ENCODE data around the gene RBM28. TPM values are rescaled to one million over a fixed set of nuclear protein-coding genes. Genes with fewer than 3 reads are reported as not detected.

Gene RBM28
- total RNA-seq, 1 donor from 2014 or later, result 35.1 TPM

- no peak for DNase-seq (ENCODE audit: low spot score)
- intact Hi-C loops (cut with DNase I), result loop anchor here (1.0 kb wide), 1 partner anchor 35 kb away; no protein-coding TSS in a partner anchor
Observed at GRCh38 chr7:128352636-128353035, 8.9 kb upstream of the RBM28 start.

DNA sequence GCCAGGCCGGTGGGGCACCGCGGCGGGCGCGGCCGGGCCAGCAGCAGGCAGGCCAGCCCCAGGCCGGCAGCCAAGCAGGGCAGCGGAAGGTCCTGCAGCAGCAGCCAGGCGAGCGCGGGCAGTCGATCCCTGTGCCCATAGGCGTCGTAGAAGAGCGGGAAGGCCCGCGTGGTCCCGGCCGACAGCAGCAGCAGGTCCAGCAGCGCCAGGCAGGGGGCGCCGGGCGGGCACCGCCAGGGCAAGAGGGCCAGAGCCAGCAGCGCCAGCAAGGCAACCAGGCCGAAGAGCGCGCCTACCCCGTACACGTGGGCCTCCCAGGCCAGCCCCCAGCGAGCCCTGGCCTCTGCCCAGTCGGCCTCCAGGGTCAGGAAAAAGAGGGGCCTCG is 8.4 kb upstream of the RBM28 start:
- intact Hi-C loops (cut with DNase I), result loop anchor here (1.0 kb wide), 1 partner anchor 35 kb away; no protein-coding TSS in a partner anchor
- DNase-seq (ENCODE audit: low spot score), result no peak

DNA sequence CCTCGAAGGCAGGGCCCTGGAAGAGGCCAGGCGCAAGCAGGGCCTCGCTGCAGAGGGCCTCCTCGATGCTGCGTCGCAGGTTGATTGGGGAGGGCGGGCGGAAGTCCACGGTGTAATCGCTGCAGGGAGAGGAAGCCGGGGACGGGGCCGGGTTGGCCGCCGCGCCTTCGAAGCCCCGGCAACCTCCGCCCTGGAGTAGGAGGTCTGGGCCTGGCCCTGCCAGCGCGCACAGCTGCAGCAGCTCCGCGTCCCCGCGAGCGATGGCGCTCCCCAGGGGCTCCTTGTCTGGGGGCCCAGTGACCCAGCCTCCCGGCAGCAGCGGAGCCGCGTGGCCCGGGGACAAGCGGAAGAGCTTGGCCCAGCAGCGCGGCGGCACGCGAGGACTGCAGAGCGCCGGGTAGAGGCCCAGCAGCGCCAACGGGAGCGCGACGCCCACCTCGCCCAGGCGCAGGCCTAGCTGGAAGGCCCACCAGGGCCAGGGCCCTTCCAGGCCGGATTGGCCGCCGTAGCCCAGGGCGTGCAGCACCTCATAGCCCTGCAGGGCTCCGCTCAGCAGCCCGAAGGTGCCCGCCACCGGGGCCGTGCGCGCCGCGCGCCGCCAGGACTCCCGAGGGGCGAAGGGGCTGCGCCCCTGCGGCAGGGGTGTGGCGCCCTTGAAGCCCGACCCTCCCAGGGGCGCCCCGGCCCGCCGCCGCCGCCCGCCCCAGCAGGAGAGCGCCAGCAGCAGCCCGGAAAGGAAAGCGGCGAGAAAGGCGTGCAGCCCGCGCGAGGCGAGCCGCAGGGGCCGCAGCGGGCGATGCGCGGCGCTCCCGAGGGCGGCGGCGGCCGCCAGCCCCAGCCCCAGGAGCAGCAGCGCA is 7.8 kb upstream of the RBM28 start:
- DNase-seq (ENCODE audit: low spot score), result no peak
- intact Hi-C loops (cut with DNase I), result loop anchor here (1.0 kb wide), 1 partner anchor 36 kb away; no protein-coding TSS in a partner anchor

DNA sequence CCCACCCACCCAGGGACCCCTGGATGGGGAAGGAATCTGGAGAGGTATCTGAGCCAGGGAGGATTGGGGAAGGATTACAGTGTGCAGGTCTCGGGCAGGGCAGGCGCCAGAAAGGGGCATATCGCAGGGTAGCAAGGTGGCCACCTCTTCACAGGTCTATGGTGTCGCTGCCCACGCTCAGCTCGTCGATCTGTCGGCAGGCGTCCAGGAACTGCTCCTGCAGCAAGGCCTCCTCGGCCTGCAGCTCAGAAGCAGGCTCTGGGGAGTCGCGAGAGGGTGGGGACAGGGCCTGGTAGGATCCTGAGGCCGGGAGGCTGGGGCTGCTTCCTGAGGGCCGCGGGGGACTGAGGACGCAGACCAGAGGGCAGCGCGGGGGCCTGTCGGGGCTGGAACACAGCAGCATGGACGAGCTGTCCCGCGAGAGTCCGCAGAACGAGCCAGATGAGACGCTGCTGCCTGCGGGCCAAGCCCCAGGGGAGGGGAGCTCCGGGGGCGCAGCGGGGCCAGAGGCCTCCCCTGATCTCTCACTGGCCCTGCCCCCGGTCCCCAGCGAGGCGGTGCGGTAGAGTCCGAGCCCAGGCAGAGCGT is 7.1 kb upstream of the RBM28 start:
- no peak for DNase-seq (ENCODE audit: low spot score)
- intact Hi-C loops (cut with DNase I), result no loop called here

- DNase-seq (ENCODE audit: low spot score), result no peak
- intact Hi-C loops (cut with DNase I), result loop anchor here (2.0 kb wide), 1 partner anchor 37 kb away; no protein-coding TSS in a partner anchor
Observed at GRCh38 chr7:128349466-128349825, 5.7 kb upstream of the RBM28 start.

DNA sequence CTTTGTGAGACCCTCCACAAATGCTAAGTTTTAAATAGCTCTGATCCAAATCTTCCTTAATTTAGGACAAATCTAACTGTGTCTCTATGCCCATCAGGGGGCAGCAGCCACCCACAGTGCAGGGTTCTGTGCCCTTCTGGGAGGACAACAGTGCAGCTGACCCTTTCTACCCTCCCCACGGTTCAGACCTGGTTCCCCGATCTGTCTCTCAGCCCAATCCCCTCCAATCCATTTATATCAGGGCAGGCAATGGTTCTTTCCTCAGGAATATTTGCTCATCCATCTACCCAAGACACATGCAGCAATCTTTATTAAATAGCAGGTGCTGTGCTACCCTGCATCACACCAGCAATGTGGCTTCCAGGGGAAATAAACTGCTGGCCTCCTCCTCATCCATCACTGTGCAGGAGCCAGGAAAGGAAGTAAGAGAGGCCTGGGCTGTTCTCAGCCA is 4.0 kb upstream of the RBM28 start:
- intact Hi-C loops (cut with DNase I), result loop anchor here (2.0 kb wide), 1 partner anchor 39 kb away; no protein-coding TSS in a partner anchor
- DNase-seq (ENCODE audit: low spot score), result no peak

DNA sequence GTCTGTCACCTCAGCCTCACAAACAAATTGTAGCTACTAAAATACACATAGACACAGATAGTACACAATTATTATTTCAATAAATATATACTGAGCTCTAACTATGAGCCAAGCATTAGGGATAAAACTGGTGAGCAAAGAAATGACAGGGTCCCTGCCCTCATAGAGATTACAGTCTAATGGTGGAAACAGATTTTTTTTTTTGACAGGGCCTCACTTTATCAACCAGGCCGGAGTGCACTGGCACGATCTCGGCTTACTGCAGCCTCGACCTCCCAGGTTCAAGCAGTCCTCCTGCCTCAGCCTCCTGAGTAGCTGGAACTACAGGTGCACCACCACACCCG is 695 bp upstream of the RBM28 start:
- intact Hi-C loops (cut with DNase I), result no loop called here
- DNase-seq (ENCODE audit: low spot score), result no peak

- no peak for DNase-seq (ENCODE audit: low spot score)
- intact Hi-C loops (cut with DNase I), result no loop called here
Observed at GRCh38 chr7:128341733-128342132, 2.0 kb downstream of the RBM28 start.

DNA sequence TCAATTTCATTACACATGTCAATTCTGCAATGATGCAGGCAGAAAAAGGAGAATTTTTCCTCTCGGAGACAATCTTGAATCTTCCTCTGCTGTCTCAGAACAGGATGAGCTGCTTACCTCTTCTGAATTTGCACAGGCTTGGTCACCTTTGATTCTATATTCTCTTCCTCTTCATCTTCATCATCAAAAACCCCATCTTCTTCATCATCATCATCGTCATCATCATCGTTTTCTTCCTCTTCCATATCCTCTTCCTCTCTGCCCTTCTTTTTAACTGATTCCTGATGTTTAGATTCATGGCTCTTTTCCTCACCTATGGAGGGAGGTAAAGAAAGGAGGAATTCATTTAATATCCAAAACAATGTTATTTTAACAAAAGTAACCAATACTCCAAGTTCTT is 8.0 kb downstream of the RBM28 start:
- no peak for DNase-seq (ENCODE audit: low spot score)
- intact Hi-C loops (cut with DNase I), result no loop called here

GRCh38 chr7:128324368-128324680 is 19.4 kb downstream of the RBM28 start:
- DNase-seq (ENCODE audit: low spot score), result no peak
- intact Hi-C loops (cut with DNase I), result no loop called here

GRCh38 chr7:128323459-128324367 is 20.0 kb downstream of the RBM28 start:
- intact Hi-C loops (cut with DNase I), result no loop called here
- no peak for DNase-seq (ENCODE audit: low spot score)

GRCh38 chr7:128323040-128323439 is 20.7 kb downstream of the RBM28 start:
- intact Hi-C loops (cut with DNase I), result no loop called here
- DNase-seq (ENCODE audit: low spot score), result no peak

DNA sequence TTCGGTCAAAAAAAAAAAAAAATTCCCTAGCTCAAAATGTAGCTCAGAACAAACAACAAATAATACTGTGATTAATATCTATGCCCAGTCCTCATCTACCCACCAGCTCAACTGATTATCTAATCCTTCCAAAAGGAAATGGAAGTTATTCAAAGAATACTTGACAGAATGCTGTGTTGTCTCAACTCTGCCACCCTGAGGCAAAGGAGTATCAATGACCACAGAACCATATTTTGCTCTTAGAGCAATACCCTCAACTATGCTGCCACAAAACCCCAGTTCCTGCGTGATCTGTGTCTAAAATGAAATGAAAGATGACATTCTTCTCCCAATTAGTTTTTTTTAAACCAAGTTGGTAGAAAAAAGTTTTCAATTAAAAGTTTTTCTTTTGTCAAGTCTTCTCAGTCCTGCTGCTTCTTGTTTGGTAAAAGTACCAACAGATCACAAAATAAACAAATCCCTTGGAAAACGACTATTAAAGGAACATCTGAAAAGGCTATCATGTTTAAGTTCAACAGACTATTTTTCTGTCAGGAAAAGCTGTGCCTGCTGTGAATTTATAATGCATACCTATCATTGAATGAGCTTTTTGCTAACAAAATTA is 21.6 kb downstream of the RBM28 start:
- intact Hi-C loops (cut with DNase I), result no loop called here

GRCh38 chr7:128321044-128321422 is 22.7 kb downstream of the RBM28 start:
- intact Hi-C loops (cut with DNase I), result no loop called here
- no peak for DNase-seq (ENCODE audit: low spot score)

More for the DNA sequence above, 21.6 kb downstream of the RBM28 start:
- no peak for DNase-seq (ENCODE audit: low spot score)

- intact Hi-C loops (cut with DNase I), result no loop called here
- DNase-seq (ENCODE audit: low spot score), result no peak
Observed at GRCh38 chr7:128318691-128319090, 25.0 kb downstream of the RBM28 start.

- DNase-seq (ENCODE audit: low spot score), result no peak
Observed at GRCh38 chr7:128311013-128311412, 32.7 kb downstream of the RBM28 start.

GRCh38 chr7:128310499-128310898 is 33.2 kb downstream of the RBM28 start:
- intact Hi-C loops (cut with DNase I), result no loop called here

More at GRCh38 chr7:128311013-128311412, 32.7 kb downstream of the RBM28 start:
- intact Hi-C loops (cut with DNase I), result no loop called here

GRCh38 chr7:128309976-128310375 is 33.7 kb downstream of the RBM28 start:
- intact Hi-C loops (cut with DNase I), result no loop called here
- DNase-seq (ENCODE audit: low spot score), result no peak

More at GRCh38 chr7:128310499-128310898, 33.2 kb downstream of the RBM28 start:
- DNase-seq (ENCODE audit: low spot score), result no peak

GRCh38 chr7:128309124-128309523 is 34.6 kb downstream of the RBM28 start:
- DNase-seq (ENCODE audit: low spot score), result no peak
- intact Hi-C loops (cut with DNase I), result no loop called here

GRCh38 chr7:128307061-128307460 is 36.6 kb downstream of the RBM28 start:
- no peak for DNase-seq (ENCODE audit: low spot score)
- intact Hi-C loops (cut with DNase I), result no loop called here
